NT2/D1 (cell line): ENCODE data around the gene PHEX.

Experiments used
- SUZ12 ChIP-seq: IDR thresholded peaks from 2 replicates; pipeline ENCODE4 v1.6.1; 2011; ENCODE audit not compliant: insufficient read length, insufficient read depth; ENCODE audit errors: extremely low read depth
- YY1 ChIP-seq: IDR thresholded peaks from 2 replicates; pipeline ENCODE4 v1.6.1; 2011; ENCODE audit not compliant: insufficient read length, insufficient read depth
- ZNF274 ChIP-seq: IDR thresholded peaks from 2 replicates; pipeline ENCODE4 v1.6.1; 2011; ENCODE audit warnings: mild to moderate bottlenecking, low read depth, low read length

DNA sequence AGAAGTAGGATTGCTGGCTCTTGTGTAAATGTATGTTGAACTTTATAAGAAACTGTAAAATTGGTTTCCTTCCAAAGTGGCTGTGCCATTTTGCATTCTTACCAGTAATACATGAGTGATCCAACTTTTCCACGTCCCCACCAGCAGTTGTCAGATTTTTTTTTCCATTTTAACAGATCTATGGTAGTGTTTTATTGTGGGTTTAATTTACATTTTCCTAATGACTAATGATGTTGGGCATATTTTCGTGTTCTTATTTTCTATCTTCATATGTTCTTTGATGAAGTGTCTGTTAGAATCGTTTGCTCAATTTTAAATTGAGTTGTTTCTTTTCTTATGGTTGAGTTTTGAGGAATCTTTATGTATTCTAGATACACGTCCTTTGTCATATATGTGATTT lies 56.2 kb downstream of the PHEX start:
- no peak for TF ChIP-seq YY1
- no peak for TF ChIP-seq SUZ12
- no peak for TF ChIP-seq ZNF274
